Endothelial cell of umbilical vein (primary cell): ENCODE measurements around the gene RLF. TPM values are rescaled to one million over a fixed set of nuclear protein-coding genes. Genes with fewer than 3 reads are reported as not detected.

Experiments
- BruUV-seq: library from RNA; stranded (reverse); fragments of 400-500 nt; replicated peaks from 2 replicates; lab custom pipeline; 2021; lab: Mats Ljungman, UMichigan
- CTCF ChIA-PET: fragments of 300-600, 350-600 bp; sonication (Branson Sonifier 250); formaldehyde crosslinking; loops from one replicate; lab custom pipeline; 2021; ENCODE audit warnings: antibody characterized with exemption, inconsistent platforms; lab: Charles Lee
- POLR2A ChIA-PET: fragments of 300-600, 350-600 bp; sonication (Branson Sonifier 250); formaldehyde crosslinking; loops from one replicate; lab custom pipeline; 2021; ENCODE audit warnings: antibody characterized with exemption, inconsistent platforms; lab: Charles Lee
- DNase-seq: peaks from one replicate; pipeline ENCODE4 v3.0.0-alpha.2; 2011; ENCODE audit warnings: low read depth, low spot score
- FAIRE-seq: peaks from 2 replicates; lab custom pipeline; 2011; peaks lifted over from hg19 to GRCh38; lab: Jason Lieb, UNC
- H2AFZ ChIP-seq: 2 replicates; pipeline ENCODE4 v1.6.0; 2012; ENCODE audit warnings: low read depth, low read length, control low read depth, inconsistent platforms
- H3K27ac ChIP-seq: 2 replicates; pipeline ENCODE4 v1.5.1; 2011; ENCODE audit warnings: low read depth, mild to moderate bottlenecking, control low read depth, low read length, moderate library complexity; ENCODE audit not compliant: insufficient read depth
- H3K27me3 ChIP-seq, 2 experiments: 2 replicates each; pipeline versions ENCODE4 v1.6.0 to v1.6.1; 2011; ENCODE audit warnings: low read length in 2 of 2, mixed read lengths in 1 of 2; ENCODE audit not compliant: control insufficient read depth in 2 of 2, insufficient read depth in 2 of 2
- H3K36me3 ChIP-seq, 2 experiments: 2 replicates in 1 of 2; 3 replicates in 1 of 2; pipeline ENCODE4 v1.5.1; 2011; ENCODE audit warnings: low read length in 2 of 2, mild to moderate bottlenecking in 1 of 2, moderate library complexity in 1 of 2; ENCODE audit not compliant: control insufficient read depth in 2 of 2, insufficient read depth in 2 of 2; ENCODE audit errors: extremely low read depth in 1 of 2
- H3K4me1 ChIP-seq: 3 replicates; pipeline ENCODE4 v1.5.1; 2011; ENCODE audit warnings: mild to moderate bottlenecking, low read length; ENCODE audit not compliant: control insufficient read depth, insufficient read depth; ENCODE audit errors: extremely low read depth
- H3K4me2 ChIP-seq: 2 replicates; pipeline ENCODE4 v1.6.1; 2011; ENCODE audit warnings: low read length, control low read depth, mixed read lengths; ENCODE audit not compliant: insufficient read depth
- H3K4me3 ChIP-seq, 3 experiments: fragments of 200-600 bp in 1 of 3; sonication (generic), shearing (Covaris generic) in 1 of 3; replicated peaks in 1 of 3; 2 replicates each; pipeline ENCODE4 v1.5.1; 2011 to 2016; ENCODE audit warnings: control low read depth in 3 of 3, low read length in 3 of 3, mild to moderate bottlenecking in 2 of 3, inconsistent platforms in 1 of 3, low read depth in 1 of 3, moderate library complexity in 1 of 3; ENCODE audit not compliant: insufficient read depth in 1 of 3
- H3K79me2 ChIP-seq: 2 replicates; pipeline ENCODE4 v1.6.0; 2012; ENCODE audit warnings: low read length, inconsistent platforms; ENCODE audit not compliant: control insufficient read depth, insufficient read depth
- H3K9ac ChIP-seq: replicated peaks from 2 replicates; pipeline ENCODE3; 2011; ENCODE audit warnings: low read length, control low read depth; ENCODE audit not compliant: insufficient read depth; ENCODE audit errors: extremely low read depth
- H3K9me1 ChIP-seq: replicated peaks from 3 replicates; pipeline ENCODE4 v1.6.0; 2011; ENCODE audit warnings: mild to moderate bottlenecking, low read length; ENCODE audit not compliant: control insufficient read depth, insufficient read depth; ENCODE audit errors: extremely low read depth
- H3K9me3 ChIP-seq: replicated peaks from 2 replicates; pipeline ENCODE4 v1.5.1; 2012; ENCODE audit warnings: low read length, inconsistent platforms; ENCODE audit not compliant: control insufficient read depth, insufficient read depth
- H4K20me1 ChIP-seq: replicated peaks from 2 replicates; pipeline ENCODE3; 2011; ENCODE audit warnings: mild to moderate bottlenecking, low read length; ENCODE audit not compliant: control insufficient read depth, insufficient read depth; ENCODE audit errors: extremely low read depth
- CTCF ChIP-seq, 2 donors: IDR thresholded peaks; 1 replicate in 1 of 2; 2 replicates in 1 of 2; pipeline ENCODE4 v1.5.1; 2011; ENCODE audit warnings: low read length in 2 of 2, mild to moderate bottlenecking in 2 of 2, moderate library complexity in 2 of 2, control low read depth in 1 of 2, inconsistent platforms in 1 of 2, low read depth in 1 of 2; ENCODE audit not compliant: insufficient read depth in 1 of 2; ENCODE audit errors: extremely low read depth in 1 of 2
- EZH2 ChIP-seq: IDR thresholded peaks from 2 replicates; pipeline ENCODE4 v1.6.1; 2012; ENCODE audit warnings: borderline replicate concordance, low read depth, mild to moderate bottlenecking, moderate library complexity, low read length, inconsistent platforms; ENCODE audit not compliant: severe bottlenecking
- FOS ChIP-seq: IDR thresholded peaks from 2 replicates; pipeline ENCODE4 v1.6.1; 2011; ENCODE audit warnings: mild to moderate bottlenecking, low read length, moderate library complexity, borderline replicate concordance; ENCODE audit not compliant: insufficient read depth
- GATA2 ChIP-seq: IDR thresholded peaks from 2 replicates; pipeline ENCODE4 v1.7.0; 2011; ENCODE audit warnings: low read depth, mild to moderate bottlenecking, moderate library complexity, mixed read lengths, low read length; ENCODE audit not compliant: insufficient read length, insufficient read depth
- JUN ChIP-seq: IDR thresholded peaks from 2 replicates; pipeline ENCODE4 v1.6.1; 2011; ENCODE audit warnings: borderline replicate concordance, low read depth; ENCODE audit not compliant: insufficient read length, insufficient read depth
- MYC ChIP-seq: IDR thresholded peaks from one replicate; pipeline ENCODE4 v1.6.1; 2011; ENCODE audit warnings: mild to moderate bottlenecking, low read depth, low read length
- POLR2A ChIP-seq: IDR thresholded peaks from 2 replicates; pipeline ENCODE4 v1.6.1; 2012; ENCODE audit warnings: low read depth, mild to moderate bottlenecking, control low read depth, low read length
- POLR2AphosphoS5 ChIP-seq: IDR thresholded peaks from 2 replicates; pipeline ENCODE4 v1.6.1; 2012; ENCODE audit warnings: low read depth, mild to moderate bottlenecking, control low read depth, low read length, moderate library complexity; ENCODE audit not compliant: insufficient read depth
- dilution Hi-C: fragments of 300-500 bp; cut with MboI; formaldehyde crosslinking; loops from one replicate; pipeline ENCODE4 v1.15.0; 2019; ENCODE audit warnings: low sequenced_read_pairs; ENCODE audit not compliant: extremely low pct_ligation_motif_present
- intact Hi-C: fragments of 100-400 bp; cut with micrococcal nuclease; formaldehyde crosslinking; loops from one replicate; pipeline ENCODE4 v1.10.0; 2022
- polyA plus RNA-seq, 4 experiments: library from polyadenylated mRNA; depleted of rRNA in 3 of 4; stranded (reverse) in 3 of 4; unstranded in 1 of 4; fragments of >200 nt; gene quantifications; 2 replicates each; pipeline versions ENCODE4 v1.2.1 to v1.2.3, GENCODE V29; 2011 to 2012; ENCODE audit warnings: missing spikeins in 1 of 4
- total RNA-seq: library from RNA; stranded (reverse); gene quantifications from 2 replicates; pipeline ENCODE4 v1.2.3, GENCODE V29; 2021
- TF ChIP-seq, protein P1 (sequence below): IDR thresholded peaks from 2 replicates; pipeline ENCODE4 v1.6.1; 2011; ENCODE audit not compliant: insufficient read depth, insufficient read length

Gene RLF
- total and polyA plus RNA-seq, 2 donors (not counting 3 experiments of a cell fraction or from before 2014, with no cell fraction given): 2.7 to 9.4 TPM

GRCh38 chr1:40273547-40274166 lies 112.5 kb downstream of the RLF start:
- no peak overlapping the region for H2AFZ ChIP-seq
- H3K36me3 ChIP-seq: peaks cover 17 to 22% of the 10 kb centered on the region in 2 experiments
- intact Hi-C loops (no loop called here), dilution Hi-C loops (no loop called here)
- H3K27me3 ChIP-seq: no peaks in the 10 kb centered on the region
- H3K4me3 ChIP-seq: no peak overlapping the region
- H3K9me1 ChIP-seq: no peaks in the 10 kb centered on the region
- FAIRE-seq (no peak), DNase-seq (no peak)
- H3K27ac ChIP-seq: no peak overlapping the region
- H3K79me2 ChIP-seq: peaks cover 1% of the 10 kb centered on the region
- POLR2A ChIA-PET: interaction anchor here (0.7 kb wide), 1 partner anchor 183 kb away, joined by 3 read pairs; no protein-coding TSS in a partner anchor
- H3K4me2 ChIP-seq: no peak overlapping the region
- H3K9ac ChIP-seq: no peak overlapping the region
- no peaks in the 10 kb centered on the region for H3K4me1 ChIP-seq
- H4K20me1 ChIP-seq: no peaks in the 10 kb centered on the region
- H3K9me3 ChIP-seq: no peaks in the 10 kb centered on the region
- CTCF ChIA-PET: interaction anchor here (0.6 to 1.9 kb wide), 5 partner anchors 65 to 1611 kb away, joined by 3 to 6 read pairs (median 4); no protein-coding TSS in a partner anchor
- no peak for TF ChIP-seq GATA2
- no peak for TF ChIP-seq CTCF (IDR thresholded peaks at IDR 0.05; ENCODE audit: extremely low read depth in 1 of 2, insufficient read depth in 1 of 2, low read depth in 1 of 2, low read length in 2 of 2)
- no peak for TF ChIP-seq JUN
- TF ChIP-seq MYC: no peak
- no peak for TF ChIP-seq EZH2
- no peak for TF ChIP-seq FOS
- TF ChIP-seq POLR2AphosphoS5: no peak
- TF ChIP-seq, protein P1, sequence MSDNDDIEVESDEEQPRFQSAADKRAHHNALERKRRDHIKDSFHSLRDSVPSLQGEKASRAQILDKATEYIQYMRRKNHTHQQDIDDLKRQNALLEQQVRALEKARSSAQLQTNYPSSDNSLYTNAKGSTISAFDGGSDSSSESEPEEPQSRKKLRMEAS: no peak
- no peak for TF ChIP-seq POLR2A
- no TSS peak for BruUV-seq
